ENCODE results near the gene SUCO.

DNA sequence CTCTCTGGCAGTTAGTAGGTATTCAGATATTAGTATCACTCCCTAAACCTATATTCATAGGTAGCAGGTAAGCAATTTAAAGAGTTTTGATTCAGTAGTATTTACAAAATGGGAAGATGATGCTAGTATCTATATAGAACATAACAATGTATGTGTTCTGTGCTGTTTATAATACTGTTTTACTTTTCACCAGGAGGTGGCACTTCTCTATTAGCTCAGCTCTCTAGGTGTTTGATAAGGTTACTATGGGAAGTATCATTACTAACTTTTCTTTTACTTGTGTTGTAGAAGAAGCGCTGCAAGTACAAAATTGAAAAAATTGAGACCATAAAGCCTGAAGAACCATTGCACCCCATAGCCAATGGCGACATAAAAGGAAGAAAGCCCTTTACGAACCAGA, 76.6 kb downstream of the SUCO start:
- TF ChIP-seq, protein P1, sequence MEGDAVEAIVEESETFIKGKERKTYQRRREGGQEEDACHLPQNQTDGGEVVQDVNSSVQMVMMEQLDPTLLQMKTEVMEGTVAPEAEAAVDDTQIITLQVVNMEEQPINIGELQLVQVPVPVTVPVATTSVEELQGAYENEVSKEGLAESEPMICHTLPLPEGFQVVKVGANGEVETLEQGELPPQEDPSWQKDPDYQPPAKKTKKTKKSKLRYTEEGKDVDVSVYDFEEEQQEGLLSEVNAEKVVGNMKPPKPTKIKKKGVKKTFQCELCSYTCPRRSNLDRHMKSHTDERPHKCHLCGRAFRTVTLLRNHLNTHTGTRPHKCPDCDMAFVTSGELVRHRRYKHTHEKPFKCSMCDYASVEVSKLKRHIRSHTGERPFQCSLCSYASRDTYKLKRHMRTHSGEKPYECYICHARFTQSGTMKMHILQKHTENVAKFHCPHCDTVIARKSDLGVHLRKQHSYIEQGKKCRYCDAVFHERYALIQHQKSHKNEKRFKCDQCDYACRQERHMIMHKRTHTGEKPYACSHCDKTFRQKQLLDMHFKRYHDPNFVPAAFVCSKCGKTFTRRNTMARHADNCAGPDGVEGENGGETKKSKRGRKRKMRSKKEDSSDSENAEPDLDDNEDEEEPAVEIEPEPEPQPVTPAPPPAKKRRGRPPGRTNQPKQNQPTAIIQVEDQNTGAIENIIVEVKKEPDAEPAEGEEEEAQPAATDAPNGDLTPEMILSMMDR (IDR thresholded peaks at IDR 0.05), result no peak
- no peak for TF ChIP-seq POLR2A (IDR thresholded peaks at IDR 0.05)

All from vagina (tissue), 2 donors.